ENCODE results near the gene TMEM125.

- TF ChIP-seq CTCF (IDR thresholded peaks at IDR 0.05) (no peak), EZH2 (IDR thresholded peaks at IDR 0.05) (no peak)
Measured at GRCh38 chr1:43279161-43279560, 9.4 kb downstream of the TMEM125 start.
